T-helper 1 cell (primary cell): ENCODE results near the gene MAPK7.

Experiments used
- DNase-seq, 5 donors: peaks; one replicate each; pipeline ENCODE4 v3.0.0-alpha.2; 2012 to 2020

The MAPK7 gene

DNA sequence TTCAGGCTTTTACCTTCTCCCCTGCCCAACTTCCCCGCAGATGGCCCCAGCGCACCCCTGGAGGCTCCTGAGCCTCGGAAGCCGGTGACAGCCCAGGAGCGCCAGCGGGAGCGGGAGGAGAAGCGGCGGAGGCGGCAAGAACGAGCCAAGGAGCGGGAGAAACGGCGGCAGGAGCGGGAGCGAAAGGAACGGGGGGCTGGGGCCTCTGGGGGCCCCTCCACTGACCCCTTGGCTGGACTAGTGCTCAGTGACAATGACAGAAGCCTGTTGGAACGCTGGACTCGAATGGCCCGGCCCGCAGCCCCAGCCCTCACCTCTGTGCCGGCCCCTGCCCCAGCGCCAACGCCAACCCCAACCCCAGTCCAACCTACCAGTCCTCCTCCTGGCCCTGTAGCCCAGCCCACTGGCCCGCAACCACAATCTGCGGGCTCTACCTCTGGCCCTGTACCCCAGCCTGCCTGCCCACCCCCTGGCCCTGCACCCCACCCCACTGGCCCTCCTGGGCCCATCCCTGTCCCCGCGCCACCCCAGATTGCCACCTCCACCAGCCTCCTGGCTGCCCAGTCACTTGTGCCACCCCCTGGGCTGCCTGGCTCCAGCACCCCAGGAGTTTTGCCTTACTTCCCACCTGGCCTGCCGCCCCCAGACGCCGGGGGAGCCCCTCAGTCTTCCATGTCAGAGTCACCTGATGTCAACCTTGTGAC lies 3.6 kb downstream of the MAPK7 start:
- DNase-seq = no peak

DNA sequence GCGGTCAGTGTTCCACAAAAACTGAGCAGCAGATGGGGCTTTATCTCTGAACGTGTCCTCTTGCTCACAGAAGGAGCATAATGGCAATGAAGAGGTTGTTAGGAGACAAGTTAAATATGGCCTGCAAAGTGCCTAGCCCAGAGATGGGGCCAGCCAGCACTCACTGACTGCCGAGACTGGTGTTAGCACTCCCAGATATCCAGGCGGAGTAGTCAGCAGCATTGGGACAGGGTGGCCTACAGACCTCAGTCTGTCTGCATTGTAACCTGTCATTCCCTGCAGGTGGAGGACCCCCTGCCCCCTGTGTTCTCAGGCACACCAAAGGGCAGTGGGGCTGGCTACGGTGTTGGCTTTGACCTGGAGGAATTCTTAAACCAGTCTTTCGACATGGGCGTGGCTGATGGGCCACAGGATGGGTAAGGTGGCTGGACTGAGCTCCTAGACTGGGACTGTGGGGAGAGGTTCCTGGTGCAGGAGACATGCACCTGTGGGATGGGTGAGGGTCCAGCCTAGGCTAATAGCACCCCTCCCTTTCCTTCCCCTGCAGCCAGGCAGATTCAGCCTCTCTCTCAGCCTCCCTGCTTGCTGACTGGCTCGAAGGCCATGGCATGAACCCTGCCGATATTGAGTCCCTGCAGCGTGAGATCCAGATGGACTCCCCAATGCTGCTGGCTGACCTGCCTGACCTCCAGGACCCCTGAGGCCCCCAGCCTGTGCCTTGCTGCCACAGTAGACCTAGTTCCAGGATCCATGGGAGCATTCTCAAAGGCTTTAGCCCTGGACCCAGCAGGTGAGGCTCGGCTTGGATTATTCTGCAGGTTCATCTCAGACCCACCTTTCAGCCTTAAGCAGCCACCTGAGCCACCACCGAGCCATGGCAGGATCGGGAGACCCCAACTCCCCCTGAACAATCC lies 4.5 kb downstream of the MAPK7 start:
- DNase-seq = no peak

DNA sequence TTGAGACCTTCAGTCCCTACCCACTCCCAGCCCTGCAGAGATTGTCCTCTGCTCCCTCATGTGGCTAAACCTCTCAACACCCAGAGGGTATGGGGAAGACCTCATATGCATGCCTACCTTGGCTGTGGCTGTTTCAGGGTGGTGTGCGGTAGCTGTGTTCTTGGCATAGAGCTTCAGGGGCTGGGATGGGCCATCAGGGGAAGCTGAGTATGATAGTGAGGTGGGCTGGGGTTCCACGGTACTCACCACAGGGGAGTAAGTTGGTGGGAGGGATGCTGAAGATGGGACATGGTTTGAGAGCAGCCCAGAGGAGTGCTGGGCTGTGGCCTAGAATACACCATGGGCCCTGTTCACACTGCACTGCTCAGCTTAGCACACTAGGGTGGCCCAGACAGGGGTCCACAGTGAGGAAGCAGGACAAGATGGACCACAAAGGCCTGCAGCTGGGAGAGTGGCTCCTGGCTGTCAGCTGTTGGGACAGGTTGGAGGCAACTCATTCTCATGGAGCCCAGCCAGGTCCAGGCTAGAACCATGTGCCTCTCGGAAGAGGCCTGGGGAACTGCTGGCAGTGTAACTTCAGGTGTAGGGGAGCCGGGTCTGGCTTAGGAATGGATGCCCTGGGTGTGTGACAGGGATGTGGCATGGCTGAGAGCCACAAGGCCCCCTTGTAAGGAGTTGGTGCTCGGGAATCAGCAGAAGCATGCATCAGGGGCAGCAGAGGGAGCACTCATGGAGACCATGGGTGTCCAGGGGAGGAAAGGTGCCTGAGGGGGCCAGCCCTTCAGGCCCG lies 5.6 kb downstream of the MAPK7 start:
- DNase-seq = no peak

DNA sequence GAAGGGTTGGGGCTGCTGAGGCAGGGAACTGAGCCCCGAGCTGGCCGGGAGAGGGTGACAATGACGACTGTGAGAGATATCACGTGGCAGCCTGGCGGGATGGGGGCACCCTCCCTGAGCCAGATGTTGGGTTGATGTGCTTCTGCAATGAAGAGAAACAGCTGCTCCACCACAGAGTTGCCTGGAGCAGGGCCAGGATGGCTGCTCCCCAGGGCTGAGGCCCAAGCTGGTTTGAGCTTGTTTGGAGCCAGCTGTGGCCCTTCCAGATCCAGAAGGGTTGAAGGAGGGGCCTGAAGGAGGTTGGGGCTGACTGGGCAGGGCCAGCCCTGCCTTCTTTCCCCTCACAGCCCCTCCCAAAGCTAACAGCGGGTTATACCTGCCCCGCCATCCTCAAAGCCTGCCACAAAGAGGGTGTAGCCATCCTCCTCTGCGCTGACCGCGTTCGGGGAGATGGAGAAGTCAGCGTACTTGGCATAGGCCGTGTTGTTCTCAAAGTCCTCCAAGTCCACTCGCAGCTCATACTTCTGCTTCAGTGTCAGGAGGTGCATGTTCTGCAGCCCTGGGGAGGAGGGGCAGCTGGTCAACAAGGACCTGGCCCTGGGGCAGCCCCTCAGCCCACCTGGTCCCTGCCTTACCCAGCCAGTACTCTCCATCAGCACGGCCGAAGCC lies 6.6 kb downstream of the MAPK7 start:
- DNase-seq = no peak

DNA sequence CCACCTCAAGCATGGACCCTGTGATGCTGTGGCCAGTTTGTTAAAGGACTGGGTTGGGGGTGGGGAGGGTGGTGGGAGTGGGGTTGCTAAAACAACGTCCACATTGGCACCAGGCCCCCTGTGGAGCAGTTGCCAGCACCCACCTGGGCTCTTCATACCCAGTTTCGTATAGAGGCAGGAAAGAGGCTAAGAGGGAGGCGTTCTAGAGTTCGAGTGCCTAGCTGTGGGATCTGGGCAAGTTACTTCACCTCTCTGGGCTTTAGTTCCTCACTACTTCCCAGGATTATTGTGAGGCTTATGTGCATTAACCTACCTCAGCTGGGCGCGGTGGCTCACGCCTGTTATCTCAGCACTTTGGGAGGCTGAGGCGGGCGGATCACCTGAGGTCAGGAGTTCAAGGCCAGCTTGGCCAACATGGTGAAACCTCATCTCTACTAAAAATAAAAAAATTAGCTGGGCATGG lies 7.3 kb downstream of the MAPK7 start:
- no peak for DNase-seq

DNA sequence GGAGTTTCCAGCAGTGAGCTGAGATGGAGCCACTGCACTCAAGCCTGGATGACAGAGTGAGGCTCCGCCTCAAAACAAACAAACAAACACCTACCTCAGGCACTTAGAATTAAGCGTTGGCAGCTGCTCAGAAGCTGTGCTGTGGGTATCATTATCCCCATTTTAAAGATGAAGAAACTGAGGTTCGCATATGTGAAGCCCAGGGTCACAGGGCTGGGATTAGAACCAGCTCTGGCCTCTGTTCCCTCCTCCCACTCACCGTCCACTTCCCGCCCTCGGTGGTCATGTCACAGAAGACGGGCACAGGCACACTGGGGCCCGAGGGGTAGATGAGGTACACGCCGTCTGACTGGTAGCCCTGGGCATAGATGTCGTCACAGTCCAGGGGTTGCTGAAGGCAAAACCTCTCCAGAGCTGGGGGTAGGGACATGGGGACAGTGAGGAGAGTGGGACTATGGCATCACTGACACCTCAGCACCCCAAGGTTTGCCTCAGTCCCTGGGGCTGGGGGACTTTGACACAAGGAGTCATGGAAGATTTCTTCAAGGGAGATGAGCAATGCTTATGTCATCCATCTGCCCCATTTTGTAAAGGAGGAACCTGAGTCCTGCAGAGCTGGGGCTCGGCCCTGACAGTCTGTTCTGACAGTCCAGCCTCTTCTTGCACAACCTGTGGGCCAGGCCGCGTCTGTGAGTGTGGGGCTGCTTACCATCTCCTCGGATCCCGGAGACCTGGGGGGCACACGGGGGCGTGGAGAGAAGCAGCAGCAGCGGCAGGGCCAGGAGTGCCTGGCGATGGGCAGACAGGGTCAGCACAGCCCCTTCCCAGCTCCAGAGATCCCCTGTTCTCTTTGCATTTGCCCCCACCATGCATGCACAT lies 8.0 kb downstream of the MAPK7 start:
- DNase-seq = no peak

DNA sequence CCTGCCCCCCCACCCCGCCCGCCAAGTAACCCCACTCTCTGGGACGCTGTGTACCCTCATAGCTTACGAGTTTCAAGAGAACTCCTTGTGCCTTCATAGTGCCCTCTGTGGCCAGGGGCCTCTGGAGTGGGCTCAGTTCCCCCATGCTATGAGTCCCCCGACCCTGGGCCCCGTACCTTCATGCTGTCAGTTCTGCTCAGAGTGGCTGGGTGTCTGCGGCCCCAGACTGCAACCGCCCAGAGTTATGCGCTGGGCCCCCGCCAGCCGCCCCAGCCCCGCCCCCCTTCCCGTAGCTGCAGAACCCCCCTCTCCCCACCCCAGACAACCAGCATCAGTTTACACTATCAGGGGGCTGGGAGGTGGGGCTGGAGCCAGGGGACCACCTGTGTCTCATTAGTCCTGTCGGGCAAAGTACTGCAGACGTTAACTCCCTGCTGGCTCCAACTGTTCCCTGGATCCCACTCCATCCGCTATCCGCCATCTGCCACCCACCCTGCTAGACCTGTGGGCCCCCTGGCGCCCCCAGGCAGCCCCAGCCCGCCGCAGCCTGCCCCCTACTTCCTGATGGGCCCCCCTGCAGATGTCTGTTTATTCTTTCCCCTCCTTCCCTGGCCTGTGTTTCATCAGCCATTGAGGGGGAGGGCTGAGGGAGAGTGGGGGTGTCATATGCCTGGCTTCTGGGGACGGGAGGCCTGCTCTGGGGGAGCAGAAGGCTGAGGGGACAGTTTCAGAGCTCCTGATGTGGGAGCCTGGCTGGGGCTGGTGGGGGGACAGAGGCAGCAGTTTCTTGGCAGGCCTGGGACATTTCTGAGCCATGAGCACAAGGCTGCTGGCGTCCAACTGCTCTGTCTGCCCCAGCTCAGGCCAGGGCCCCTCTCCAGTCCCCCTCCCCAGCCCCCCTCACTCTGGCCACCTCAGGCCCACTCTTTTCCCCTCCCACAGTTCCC lies 8.9 kb downstream of the MAPK7 start, which contains the start of gene MFAP4:
TSS of gene MFAP4 (minus strand) at position 217 of the 947 bp plus-strand sequence. CDS start at position 182, 35 bp downstream.
- DNase-seq = no peak

DNA sequence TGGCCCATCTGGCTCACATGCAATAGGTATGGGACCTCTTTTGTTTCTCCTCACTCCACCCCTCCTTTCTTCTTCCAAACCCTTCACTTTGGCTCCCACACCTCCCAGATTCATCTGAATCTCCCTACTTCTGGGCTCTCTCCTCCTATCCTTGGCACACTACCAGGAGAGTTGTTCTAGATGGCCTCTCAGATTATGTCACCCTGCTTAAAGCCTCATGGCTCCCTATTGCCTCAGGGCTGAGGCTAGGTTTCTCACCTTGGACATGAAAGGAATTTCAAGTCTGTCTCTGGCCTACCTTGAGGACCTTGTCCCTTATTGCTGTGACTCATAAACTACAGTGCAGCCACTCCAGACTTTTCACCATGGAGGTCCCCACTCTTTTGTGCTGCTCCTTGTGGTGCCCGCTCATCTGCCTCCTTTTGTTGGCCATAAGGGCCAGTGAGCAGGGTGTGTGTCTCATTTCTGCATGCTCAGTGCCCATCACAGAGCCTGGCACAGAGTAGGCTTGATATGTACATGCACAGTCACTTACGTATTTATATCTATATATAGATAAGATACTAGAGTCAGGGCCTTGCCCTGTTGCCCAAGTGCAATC lies 9.7 kb downstream of the MAPK7 start:
- DNase-seq = no peak

DNA sequence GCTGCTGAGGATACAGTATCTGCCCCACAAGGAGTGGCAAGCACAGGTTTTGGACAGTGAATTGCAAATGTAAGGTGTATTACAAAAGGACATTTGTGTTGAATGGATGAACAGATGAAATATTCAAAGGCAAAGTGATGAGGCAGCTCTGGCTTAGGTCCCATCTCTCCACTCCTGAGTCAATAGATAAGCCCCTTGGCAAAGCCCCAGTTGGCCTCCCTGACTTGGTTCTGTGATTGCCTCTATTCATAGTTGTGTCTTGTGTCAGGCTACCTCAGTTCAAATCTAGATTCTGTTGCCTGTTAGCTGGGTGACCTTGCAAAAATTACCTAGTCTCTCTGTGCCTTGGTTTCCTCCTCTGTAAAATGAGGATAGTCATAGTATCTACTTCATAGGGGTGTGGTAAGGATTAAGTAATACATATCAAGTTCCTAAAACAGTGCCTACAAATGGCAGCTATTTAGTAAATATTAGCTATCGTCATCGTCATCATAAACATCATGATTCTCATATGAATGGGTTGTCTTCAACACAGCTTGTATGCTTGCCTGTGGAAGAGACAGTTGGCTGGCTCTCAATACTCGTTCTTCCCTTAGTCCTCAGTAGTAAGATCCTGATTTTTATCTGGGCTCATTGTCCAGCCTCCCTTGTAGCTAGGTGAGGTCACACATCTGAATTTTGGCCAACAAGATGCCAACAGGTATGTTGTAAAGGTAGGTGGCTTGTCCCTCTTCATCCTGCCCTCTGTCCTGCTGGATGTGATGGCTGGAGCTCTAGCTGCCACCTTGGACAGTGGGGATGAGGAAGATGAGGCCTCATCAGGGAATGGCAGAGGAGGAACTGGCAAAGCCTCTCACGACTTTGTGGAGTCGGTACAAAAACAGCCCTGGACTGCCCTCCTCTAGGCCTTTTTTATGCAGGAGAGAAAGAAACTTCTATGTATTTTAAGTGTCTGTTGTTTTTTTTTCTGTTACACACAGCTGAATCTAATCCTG lies 10.8 kb downstream of the MAPK7 start:
- DNase-seq = no peak

DNA sequence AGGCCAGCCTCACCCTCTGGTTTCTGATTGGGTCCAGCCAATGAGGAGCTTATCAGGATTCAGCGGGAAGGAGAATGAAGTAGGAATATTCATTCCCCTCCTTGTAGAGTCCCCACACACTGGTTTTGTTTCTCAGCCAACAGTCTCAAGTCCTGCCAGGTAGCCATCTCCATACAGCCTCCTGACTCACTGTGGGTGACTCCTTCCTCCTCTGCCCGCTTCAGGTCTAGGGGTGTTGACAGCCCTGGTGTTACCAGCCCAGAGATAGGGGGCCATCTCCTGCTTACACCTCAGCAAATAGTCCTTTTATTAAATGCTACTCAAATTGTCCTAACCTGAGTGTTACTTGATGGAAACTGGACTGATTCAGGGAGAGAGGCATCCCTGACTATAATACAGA lies 12.7 kb downstream of the MAPK7 start:
- no peak for DNase-seq

DNA sequence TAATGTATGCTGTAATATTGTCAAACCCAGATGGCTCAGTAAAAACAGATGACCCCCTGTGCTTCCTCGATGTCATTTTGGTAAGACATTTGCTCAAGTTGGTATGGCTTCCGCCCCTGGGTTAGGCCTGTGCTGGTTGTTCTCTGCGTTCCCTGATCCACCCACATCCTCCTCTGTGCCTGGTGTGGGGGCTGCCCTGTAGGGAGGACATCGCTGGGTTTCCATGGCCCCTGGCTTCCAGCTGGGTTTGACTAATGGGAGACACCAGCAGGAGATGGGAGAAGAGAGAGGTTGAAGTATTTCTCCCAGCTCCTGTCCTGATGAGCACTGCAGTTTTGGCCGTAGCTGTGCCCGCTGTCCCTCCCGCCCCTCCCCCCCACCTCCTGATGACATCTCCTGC lies 13.1 kb downstream of the MAPK7 start:
- no peak for DNase-seq

DNA sequence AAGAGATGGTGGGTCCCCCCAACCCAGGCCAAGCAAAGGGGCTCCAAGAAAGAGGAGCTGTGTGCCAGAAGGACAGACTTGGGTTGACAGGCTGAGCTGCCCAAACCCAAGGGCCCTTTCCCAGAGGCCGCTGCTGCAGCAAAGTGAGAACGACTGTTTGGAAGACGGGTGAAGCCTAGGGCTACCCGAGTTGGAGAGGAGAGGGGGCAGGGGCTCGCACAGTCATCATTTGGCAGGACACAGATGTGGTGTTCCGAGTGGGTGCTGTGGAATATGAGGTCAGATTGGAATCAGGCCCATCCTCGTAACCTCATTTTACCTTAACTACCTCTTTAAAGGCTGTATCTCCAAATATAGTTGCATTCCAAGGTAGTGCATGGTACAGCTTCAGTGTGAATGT lies 14.0 kb downstream of the MAPK7 start:
- DNase-seq = no peak

DNA sequence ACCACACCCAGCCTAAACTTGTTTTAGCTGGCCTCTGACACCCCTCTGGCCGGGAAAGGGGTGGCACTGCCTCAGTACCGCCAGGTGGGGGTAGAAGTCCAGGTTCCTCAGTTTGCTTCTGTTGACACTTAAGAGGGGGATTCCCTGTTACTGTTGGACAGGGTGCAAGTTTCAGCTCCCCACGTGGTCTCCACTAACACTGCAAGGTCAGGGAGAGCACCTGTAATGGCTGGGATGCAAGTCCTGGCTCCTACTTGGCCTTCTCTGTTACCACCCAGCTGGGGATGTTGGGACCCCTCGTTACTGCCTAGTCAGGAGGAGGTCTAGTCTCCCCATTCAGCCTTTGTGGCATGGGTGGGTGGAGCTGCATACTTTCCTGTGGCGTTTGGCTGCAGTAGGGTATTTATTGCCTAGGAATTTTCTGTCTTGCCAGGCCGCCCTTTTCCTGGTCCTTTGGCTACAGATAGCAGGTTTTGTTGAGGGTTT lies 19.3 kb downstream of the MAPK7 start:
- no peak for DNase-seq

DNA sequence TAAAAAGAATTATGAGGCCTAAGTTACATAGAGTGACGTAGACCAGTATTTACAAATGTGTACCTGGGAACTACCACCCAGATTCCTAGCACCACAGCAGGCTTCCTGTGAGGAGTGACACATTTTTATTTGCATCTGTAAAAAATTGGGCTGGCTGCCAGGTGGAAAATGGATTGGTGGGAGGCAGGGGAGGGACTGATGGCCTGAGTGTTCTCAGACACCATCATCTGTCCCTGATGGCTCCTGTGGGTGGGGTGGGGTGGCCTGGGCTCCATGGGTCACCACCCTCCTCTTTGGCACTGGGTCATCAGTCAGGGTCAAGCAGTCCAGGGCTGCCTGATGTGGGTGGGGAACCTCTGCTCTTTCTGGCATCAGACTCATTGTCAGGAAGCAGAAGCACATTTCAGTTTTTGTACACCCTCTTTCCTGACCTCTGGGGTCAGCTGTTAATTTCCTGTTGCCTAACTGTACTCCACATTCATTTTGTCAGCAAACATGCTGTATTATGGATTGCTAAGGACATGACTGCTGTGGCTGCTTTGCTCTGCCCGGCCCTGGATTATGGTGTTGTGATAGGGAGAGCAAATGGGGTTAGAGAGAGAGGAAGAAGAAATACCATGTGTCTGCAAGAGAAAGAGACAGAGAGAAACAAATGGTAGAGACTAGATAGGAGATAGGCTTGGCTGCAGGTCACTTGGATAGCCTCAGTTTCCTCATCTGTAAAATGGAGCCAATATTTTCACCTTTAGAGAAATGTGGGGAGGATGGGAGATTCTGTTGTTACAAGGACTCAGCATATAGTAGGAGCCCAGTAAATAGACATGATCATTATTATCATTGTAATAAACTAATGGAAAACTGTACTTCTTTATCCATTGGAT lies 20.2 kb downstream of the MAPK7 start:
- no peak for DNase-seq

DNA sequence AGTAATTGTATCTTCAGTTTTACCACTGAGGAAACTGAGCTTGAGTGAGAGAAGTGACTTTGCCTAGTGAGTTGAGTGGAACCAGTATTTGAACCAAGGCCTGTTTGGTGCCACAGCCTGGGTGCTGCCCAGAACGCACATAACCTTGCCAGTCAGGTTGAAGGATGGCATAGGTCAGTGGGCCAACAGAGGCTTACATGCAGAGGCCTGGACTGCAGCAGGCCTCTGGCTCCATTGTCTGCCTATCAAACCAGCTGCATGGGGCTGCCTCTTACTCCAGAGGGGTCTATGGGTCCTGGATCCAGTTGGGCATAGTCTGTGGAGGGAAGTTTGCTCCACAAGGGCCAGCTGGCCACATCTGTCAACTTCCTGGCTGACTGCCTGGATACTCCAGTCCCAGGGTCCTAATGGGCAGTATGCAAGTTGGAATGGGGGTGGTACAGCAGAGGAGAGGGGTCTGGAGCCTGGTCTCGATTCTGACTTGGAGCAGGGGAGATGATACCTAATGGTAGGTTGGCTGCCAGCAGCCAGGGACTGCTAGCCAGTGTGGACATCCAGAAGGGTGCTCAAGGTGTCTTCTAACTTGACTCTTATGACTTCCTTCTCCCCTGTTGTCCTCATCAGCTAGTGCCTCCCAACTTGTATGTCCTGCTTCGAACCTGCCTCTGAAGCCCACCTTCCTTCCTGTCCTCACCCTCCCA lies 21.6 kb downstream of the MAPK7 start:
- no peak for DNase-seq

DNA sequence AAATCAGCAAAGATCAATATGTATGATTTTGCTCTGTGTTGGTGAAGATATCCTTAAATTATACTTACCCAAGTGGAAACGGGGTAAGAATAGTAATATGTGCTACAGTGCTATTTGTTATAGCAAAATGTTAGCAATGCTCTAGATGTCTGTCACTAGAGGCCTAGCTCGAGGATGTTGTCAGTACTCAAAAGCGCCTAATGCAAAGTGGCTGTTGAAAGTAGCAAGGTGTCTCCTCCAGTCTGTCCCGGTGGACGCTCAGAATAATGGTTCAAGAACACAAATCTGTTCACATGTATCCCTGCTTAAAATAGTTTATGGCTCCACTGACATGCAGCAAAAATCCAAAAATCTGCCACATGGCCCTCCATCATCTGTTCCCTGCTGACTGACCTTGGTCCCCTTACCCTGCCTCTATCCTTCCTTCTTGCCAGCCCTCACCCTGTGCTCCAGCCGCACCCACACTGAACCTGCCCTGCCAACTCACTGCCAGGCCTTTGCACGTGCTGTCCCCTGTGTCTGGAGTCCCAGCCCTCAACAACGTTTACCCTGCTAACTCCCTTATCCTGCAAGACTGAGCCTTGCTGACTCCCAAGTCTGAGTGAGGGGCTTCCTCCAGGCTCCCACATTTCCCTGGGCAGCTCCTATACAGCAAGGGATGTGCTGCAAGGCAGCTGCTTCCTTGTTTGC lies 23.2 kb downstream of the MAPK7 start:
- DNase-seq = no peak
